Raji (cell line): Measurements from ENCODE around the gene PIGN.

Source experiments
- POLR2A ChIP-seq: IDR thresholded peaks from 2 replicates; pipeline ENCODE4 v1.6.1; 2011; ENCODE audit warnings: low read depth, low read length, control low read depth; ENCODE audit not compliant: insufficient read depth

Gene PIGN

GRCh38 chr18:62102221-62102620 is 84.6 kb downstream of the PIGN start:
- no peak for TF ChIP-seq POLR2A

- TF ChIP-seq POLR2A = no peak
Measured at GRCh38 chr18:62101321-62101721, 85.5 kb downstream of the PIGN start.

- TF ChIP-seq POLR2A = no peak
Measured at GRCh38 chr18:62098960-62099359, 87.9 kb downstream of the PIGN start.

DNA sequence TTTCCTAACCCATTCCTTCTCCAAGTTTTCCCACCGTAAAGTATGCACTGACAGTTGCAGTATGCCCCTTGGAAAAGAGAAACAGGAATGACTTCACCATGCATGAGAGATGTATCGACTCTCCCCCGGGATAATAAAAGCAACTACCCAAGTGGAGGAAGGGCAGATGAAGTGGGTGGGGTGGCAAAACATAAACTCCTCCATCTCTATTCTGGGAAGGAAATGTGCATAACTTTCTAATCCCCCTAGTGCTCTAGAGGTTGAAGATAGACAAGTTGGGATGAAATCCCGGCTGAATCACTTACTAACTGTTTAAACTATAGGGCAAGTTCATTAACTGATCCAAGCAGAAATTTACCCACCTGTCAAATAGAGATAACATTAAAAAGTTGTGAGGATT is 89.2 kb downstream of the PIGN start:
- no peak for TF ChIP-seq POLR2A

GRCh38 chr18:62091487-62092120 is 95.3 kb downstream of the PIGN start:
- no peak for TF ChIP-seq POLR2A

DNA sequence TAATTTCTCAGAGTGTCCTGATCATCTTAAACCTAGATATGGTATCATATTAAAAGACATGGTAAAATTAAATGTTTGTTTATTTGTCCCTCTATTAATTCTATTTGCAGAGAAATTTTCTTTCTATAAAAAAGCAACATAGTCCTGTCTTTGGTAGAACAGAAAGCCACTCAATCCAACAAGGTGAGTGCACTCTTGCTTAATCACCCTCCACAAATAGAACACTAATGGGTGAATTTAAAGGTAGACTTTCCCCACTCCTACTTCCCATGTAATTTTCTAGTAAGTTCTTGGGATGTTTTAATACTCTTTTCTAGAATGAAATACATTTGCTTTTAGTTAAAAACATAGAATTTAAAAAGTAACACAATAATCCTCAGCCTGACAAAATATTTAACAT is 97.7 kb downstream of the PIGN start:
- TF ChIP-seq POLR2A = no peak

GRCh38 chr18:62088156-62088555 is 98.7 kb downstream of the PIGN start:
- TF ChIP-seq POLR2A = no peak

GRCh38 chr18:62085756-62086155 is 101.1 kb downstream of the PIGN start:
- TF ChIP-seq POLR2A = no peak

- TF ChIP-seq POLR2A = no peak
Measured at GRCh38 chr18:62081761-62082294, 105.0 kb downstream of the PIGN start.

DNA sequence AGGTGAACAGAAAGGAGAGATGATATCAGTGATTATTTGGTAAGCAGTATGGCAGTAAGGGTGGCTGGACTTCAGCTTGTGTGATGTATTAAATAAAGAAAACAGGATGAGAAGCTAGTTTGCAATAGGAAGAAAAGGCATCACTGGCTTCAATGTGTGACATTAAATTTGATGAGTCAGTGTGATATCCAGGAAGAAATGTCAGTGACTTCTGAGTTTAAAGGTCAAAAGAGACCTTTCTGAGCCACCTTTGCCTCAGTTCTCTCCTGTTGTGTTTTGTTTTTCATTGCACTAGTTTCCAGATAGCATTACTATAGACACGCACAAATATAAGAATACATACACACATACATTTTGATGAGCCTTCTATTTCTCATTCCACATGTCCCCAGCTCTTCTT is 105.6 kb downstream of the PIGN start:
- no peak for TF ChIP-seq POLR2A

DNA sequence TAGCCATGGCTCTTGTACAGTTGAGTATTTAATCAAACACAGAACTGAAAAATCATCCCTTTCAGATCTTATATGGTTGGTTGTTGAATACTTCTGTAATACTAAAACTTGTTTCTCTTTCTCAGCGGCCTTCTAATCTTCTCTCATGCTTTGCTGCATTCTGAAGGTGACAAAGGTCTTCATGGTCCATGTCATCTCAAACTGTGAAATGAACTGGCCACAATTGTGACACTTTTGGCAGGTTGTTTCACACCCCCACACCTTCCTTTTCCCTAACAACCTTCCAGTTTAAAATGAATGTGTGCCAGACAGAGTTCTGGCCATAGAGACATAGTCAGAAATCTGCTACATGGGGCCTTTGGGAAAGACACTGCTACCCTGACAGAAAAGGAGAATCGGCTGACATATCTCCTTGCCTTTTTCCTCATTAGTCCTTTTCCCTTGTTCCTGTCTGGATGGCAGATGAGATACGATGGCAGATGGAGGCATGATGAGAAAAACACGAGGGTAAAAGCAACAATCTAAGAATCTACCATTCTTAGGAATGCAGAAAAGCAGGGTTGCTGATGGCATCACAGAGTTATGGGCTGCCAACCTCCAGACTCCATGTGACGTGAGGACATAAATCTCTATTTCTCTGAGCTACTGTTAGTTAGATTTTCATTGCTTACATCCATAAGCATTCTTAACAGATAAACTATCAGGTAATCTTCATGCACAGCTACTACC is 106.5 kb downstream of the PIGN start:
- no peak for TF ChIP-seq POLR2A

DNA sequence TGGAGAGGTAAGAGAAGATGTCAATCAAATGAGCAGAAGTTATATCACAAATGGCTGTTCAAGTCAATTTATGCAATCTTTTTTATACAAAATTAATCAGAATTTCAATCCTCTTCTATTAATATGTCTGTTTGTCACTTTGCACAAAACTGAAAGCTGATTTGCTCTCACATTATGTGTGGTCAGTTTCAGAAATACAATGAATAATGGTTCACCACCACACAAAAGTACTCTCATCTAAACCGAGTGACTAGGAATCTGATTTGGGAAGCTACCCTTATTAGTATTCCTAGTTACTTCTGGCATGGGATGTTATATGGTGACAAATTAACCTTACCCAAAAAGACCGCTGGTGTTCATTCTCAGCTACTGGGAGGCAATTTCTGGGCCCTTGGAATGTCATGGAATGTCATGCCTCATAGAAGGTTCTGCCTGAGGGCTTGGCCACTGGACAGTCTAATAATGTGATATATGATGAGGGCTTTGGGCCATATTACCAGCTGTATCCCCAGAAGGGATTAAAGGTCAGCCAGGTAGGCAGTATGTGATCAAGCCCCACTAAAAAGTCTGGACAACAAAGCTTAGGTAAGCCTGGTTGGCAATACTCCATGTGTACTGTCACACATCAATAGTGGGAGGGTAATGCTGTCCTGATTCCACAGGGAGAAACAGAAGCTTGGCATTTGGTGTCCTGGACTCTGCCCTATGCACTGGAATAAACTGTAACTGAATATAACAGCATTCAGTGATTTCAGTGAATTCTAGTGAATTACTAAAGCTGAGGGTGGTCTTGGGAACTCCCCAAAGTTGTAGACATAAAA is 113.2 kb downstream of the PIGN start:
- no peak for TF ChIP-seq POLR2A

- no peak for TF ChIP-seq POLR2A
Measured at GRCh38 chr18:62072370-62072769, 114.5 kb downstream of the PIGN start.

DNA sequence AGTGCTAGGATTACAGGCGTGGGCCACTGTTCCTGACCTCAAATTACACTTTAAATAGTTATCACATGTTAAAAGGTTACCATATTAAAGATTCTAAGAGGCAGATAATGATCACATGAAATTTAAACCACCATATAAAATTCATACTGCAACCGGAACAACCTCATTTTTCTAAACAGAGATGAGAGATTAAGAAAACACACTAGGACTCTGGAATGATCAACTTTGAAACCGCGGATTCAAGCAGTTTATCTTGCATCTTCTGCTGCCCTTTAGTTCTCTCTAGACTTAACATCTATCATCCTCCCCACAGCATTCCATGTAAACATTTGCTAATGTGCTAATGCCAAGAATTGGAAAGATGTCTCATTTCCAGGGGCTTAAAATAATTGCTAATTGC is 115.8 kb downstream of the PIGN start:
- TF ChIP-seq POLR2A = no peak

DNA sequence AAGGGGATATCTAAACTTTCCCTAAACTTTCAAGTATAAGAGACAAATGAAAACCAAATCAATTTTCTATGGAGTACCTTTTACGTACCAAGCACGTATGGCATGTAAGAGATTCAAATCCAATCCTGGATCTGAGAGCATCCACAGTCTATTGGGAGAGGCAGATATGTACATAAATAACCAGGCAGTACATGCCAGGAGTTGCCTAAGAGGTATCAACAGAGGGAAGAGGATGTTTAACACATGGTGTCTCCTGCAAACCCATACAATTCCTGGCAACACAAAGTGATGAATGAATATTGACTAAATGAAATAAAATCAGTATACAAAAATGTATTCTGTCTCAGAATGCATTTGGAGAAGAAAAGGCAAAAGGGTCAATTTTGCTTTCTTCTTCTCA is 116.6 kb downstream of the PIGN start:
- TF ChIP-seq POLR2A = no peak

DNA sequence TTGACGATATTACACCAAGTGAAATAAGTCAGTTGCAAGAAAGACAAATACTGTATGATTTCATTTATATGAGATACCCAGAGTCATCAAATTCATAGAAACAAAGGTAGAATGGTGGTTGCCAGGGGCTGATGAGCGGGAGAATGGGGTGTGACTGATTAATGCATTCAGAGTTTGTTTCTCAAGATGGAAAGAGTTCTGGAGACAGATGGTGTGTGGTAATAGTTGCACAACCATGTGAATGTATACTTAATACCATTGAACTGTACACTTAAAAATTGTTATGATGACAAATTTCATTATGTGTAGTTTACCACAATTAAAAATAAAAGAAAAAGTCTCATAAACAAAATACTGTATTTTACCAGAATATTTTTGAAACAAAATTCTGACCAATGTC is 117.3 kb downstream of the PIGN start:
- no peak for TF ChIP-seq POLR2A

- no peak for TF ChIP-seq POLR2A
Measured at GRCh38 chr18:62066102-62066818, 120.6 kb downstream of the PIGN start.
